ENCODE measurements around the gene MRGPRD. TPM values are rescaled to one million over a fixed set of nuclear protein-coding genes. Genes with fewer than 3 reads are reported as not detected.

MRGPRD gene
- total RNA-seq, 1 donor from 2014 or later = not detected

GRCh38 chr11:68938816-68939582, 41.8 kb downstream of the MRGPRD start:
- Mint-ChIP-seq H3K9me3 (no peaks in the 10 kb centered on the region), H3K36me3 (peaks cover 3% of the 10 kb centered on the region), H3K27ac (no peak overlapping the region), H3K27me3 (no peaks in the 10 kb centered on the region), H3K4me3 (no peak overlapping the region), H3K4me1 (ENCODE audit: unreplicated experiment) (peaks cover 5% of the 10 kb centered on the region)
- no peak for DNase-seq (ENCODE audit: extremely low spot score, unreplicated experiment)
- TF ChIP-seq CTCF (conservative IDR thresholded peaks at IDR 0.05) = no peak

DNA sequence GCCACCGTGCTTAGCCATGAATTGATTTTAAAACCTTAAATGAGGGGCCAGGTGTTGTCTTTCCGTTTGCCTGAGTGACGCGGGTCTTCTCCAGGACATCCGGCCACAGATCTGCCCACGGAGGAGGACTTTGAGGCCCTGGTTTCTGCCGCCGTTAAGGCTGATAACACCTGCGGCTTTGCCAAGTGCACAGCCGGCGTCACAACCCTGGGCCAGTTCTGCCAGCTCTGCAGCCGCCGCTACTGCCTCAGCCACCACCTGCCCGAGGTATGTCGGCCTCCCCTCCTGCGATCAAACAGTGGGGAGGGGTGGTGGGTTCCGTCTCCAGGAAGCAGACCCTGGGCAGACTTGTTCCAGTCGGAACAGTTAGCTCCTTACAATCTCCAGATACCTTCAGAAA, 42.7 kb downstream of the MRGPRD start:
- DNase-seq (ENCODE audit: extremely low spot score, unreplicated experiment) = no peak
- Mint-ChIP-seq H3K9me3 (no peaks in the 10 kb centered on the region), H3K27me3 (no peaks in the 10 kb centered on the region), H3K4me3 (no peak overlapping the region), H3K27ac (no peak overlapping the region), H3K4me1 (ENCODE audit: unreplicated experiment) (no peaks in the 10 kb centered on the region), H3K36me3 (peaks cover 3% of the 10 kb centered on the region)
- no peak for TF ChIP-seq CTCF (conservative IDR thresholded peaks at IDR 0.05)

GRCh38 chr11:68936676-68937620, 43.8 kb downstream of the MRGPRD start:
- H3K9me3 Mint-ChIP-seq = no peaks in the 10 kb centered on the region
- H3K27ac Mint-ChIP-seq = no peak overlapping the region
- no peaks in the 10 kb centered on the region for H3K4me1 Mint-ChIP-seq (ENCODE audit: unreplicated experiment)
- TF ChIP-seq CTCF (conservative IDR thresholded peaks at IDR 0.05) = no peak
- H3K27me3 Mint-ChIP-seq = no peaks in the 10 kb centered on the region
- H3K4me3 Mint-ChIP-seq = no peak overlapping the region
- H3K36me3 Mint-ChIP-seq = peaks cover 3% of the 10 kb centered on the region
- no peak for DNase-seq (ENCODE audit: extremely low spot score, unreplicated experiment)

- Mint-ChIP-seq H3K27me3 (no peaks in the 10 kb centered on the region), H3K4me3 (no peak overlapping the region), H3K4me1 (ENCODE audit: unreplicated experiment) (no peaks in the 10 kb centered on the region), H3K36me3 (peaks cover 3% of the 10 kb centered on the region), H3K27ac (no peak overlapping the region), H3K9me3 (no peaks in the 10 kb centered on the region)
- no peak for TF ChIP-seq CTCF (conservative IDR thresholded peaks at IDR 0.05)
- no peak for DNase-seq (ENCODE audit: extremely low spot score, unreplicated experiment)
These were observed 44.5 kb downstream of the MRGPRD start for GRCh38 chr11:68936358-68936636.

GRCh38 chr11:68935516-68936357, 45.0 kb downstream of the MRGPRD start:
- no peak overlapping the region for H3K27ac Mint-ChIP-seq
- H3K9me3 Mint-ChIP-seq = no peaks in the 10 kb centered on the region
- H3K4me3 Mint-ChIP-seq = no peak overlapping the region
- H3K27me3 Mint-ChIP-seq = no peaks in the 10 kb centered on the region
- no peaks in the 10 kb centered on the region for H3K4me1 Mint-ChIP-seq (ENCODE audit: unreplicated experiment)
- no peak for DNase-seq (ENCODE audit: extremely low spot score, unreplicated experiment)
- H3K36me3 Mint-ChIP-seq = peaks cover 3% of the 10 kb centered on the region
- no peak for TF ChIP-seq CTCF (conservative IDR thresholded peaks at IDR 0.05)

All from type B pancreatic cell (in vitro differentiated cells).